HEK293 (cell line): Measurements from ENCODE around the gene ZNF646.

Source experiments
- GLI2 ChIP-seq: fragments of 450-650 bp; formaldehyde crosslinking; IDR thresholded peaks from 2 replicates; pipeline ENCODE4; 2017; ENCODE audit warnings: missing biosample characterization, missing genetic modification characterization, low read depth, borderline replicate concordance
- HOXD13 ChIP-seq: sonication (generic); formaldehyde crosslinking; IDR thresholded peaks from 2 replicates; pipeline ENCODE4 v1.8.0; 2022; ENCODE audit warnings: missing genetic modification reagents, borderline replicate concordance
- KLF16 ChIP-seq: fragments of 450-650 bp; formaldehyde crosslinking; IDR thresholded peaks from 2 replicates; pipeline ENCODE4 v1.5.1; 2017; ENCODE audit warnings: missing biosample characterization, missing genetic modification characterization
- KLF17 ChIP-seq: fragments of 450-650 bp; formaldehyde crosslinking; IDR thresholded peaks from 2 replicates; pipeline ENCODE4 v1.5.1; 2016; ENCODE audit warnings: missing biosample characterization, missing genetic modification characterization
- KLF7 ChIP-seq: fragments of 450-650 bp; formaldehyde crosslinking; IDR thresholded peaks from 2 replicates; pipeline ENCODE4 v1.5.1; 2016; ENCODE audit warnings: missing biosample characterization, missing genetic modification characterization, borderline replicate concordance
- PRDM2 ChIP-seq: fragments of 450-650 bp; formaldehyde crosslinking; IDR thresholded peaks from 2 replicates; pipeline ENCODE4 v1.5.1; 2016; ENCODE audit warnings: missing biosample characterization, missing genetic modification characterization, borderline replicate concordance
- SP7 ChIP-seq: fragments of 450-650 bp; formaldehyde crosslinking; IDR thresholded peaks from 2 replicates; pipeline ENCODE4 v1.5.1; 2016; ENCODE audit warnings: missing biosample characterization, missing genetic modification characterization
- ZBTB10 ChIP-seq: fragments of 450-650 bp; formaldehyde crosslinking; IDR thresholded peaks from 2 replicates; pipeline ENCODE4 v1.5.1; 2016; ENCODE audit warnings: missing biosample characterization, missing genetic modification characterization
- ZBTB20 ChIP-seq: fragments of 450-650 bp; formaldehyde crosslinking; IDR thresholded peaks from 2 replicates; pipeline ENCODE4 v1.5.1; 2016; ENCODE audit warnings: missing biosample characterization, missing genetic modification characterization
- ZBTB48 ChIP-seq: fragments of 450-650 bp; formaldehyde crosslinking; IDR thresholded peaks from 2 replicates; pipeline ENCODE4 v1.5.1; 2016; ENCODE audit warnings: missing biosample characterization, missing genetic modification characterization
- ZBTB8A ChIP-seq: fragments of 450-650 bp; formaldehyde crosslinking; IDR thresholded peaks from 2 replicates; pipeline ENCODE4 v1.5.1; 2016; ENCODE audit warnings: missing biosample characterization, missing genetic modification characterization
- ZNF133 ChIP-seq: fragments of 450-650 bp; formaldehyde crosslinking; IDR thresholded peaks from 2 replicates; pipeline ENCODE4 v1.5.1; 2016; ENCODE audit warnings: missing biosample characterization, missing genetic modification characterization
- ZNF148 ChIP-seq: fragments of 450-650 bp; formaldehyde crosslinking; IDR thresholded peaks from 2 replicates; pipeline ENCODE4 v1.5.0; 2017; ENCODE audit warnings: missing biosample characterization, missing genetic modification characterization, borderline replicate concordance
- ZNF175 ChIP-seq: fragments of 450-650 bp; formaldehyde crosslinking; IDR thresholded peaks from 2 replicates; pipeline ENCODE4 v1.5.1; 2016; ENCODE audit warnings: missing biosample characterization, missing genetic modification characterization
- ZNF221 ChIP-seq: fragments of 450-650 bp; formaldehyde crosslinking; IDR thresholded peaks from 2 replicates; pipeline ENCODE4 v1.5.1; 2017; ENCODE audit warnings: missing biosample characterization, missing genetic modification characterization, borderline replicate concordance
- ZNF266 ChIP-seq: fragments of 450-650 bp; formaldehyde crosslinking; IDR thresholded peaks from 2 replicates; pipeline ENCODE4 v1.5.1; 2016; ENCODE audit warnings: missing biosample characterization, missing genetic modification characterization, low read depth
- ZNF274 ChIP-seq, 2 experiments: fragments of 200-500 bp in 1 of 2; fragments of 450-650 bp in 1 of 2; sonication (Bioruptor generic) in 1 of 2; formaldehyde crosslinking in 1 of 2; IDR thresholded peaks; 2 replicates each; pipeline versions ENCODE4 v1.5.1 to v1.6.1; 2014 to 2016; ENCODE audit warnings: borderline replicate concordance in 1 of 2, inconsistent platforms in 1 of 2, low read length in 1 of 2, missing biosample characterization in 1 of 2, missing genetic modification characterization in 1 of 2
- ZNF362 ChIP-seq: fragments of 450-650 bp; formaldehyde crosslinking; IDR thresholded peaks from 2 replicates; pipeline ENCODE4 v1.5.1; 2016; ENCODE audit warnings: missing biosample characterization, missing genetic modification characterization
- ZNF366 ChIP-seq: fragments of 450-650 bp; formaldehyde crosslinking; conservative IDR thresholded peaks from 2 replicates; pipeline ENCODE4 v1.5.1; 2016; ENCODE audit warnings: missing biosample characterization, missing genetic modification characterization
- ZNF473 ChIP-seq: fragments of 450-650 bp; formaldehyde crosslinking; IDR thresholded peaks from 2 replicates; pipeline ENCODE4 v1.5.1; 2017; ENCODE audit warnings: missing biosample characterization, missing genetic modification characterization
- ZNF501 ChIP-seq: fragments of 450-650 bp; formaldehyde crosslinking; IDR thresholded peaks from 2 replicates; pipeline ENCODE4 v1.5.1; 2016; ENCODE audit warnings: missing biosample characterization, missing genetic modification characterization
- ZNF530 ChIP-seq: fragments of 450-650 bp; formaldehyde crosslinking; IDR thresholded peaks from 2 replicates; pipeline ENCODE4 v1.5.1; 2016; ENCODE audit warnings: low read depth, missing biosample characterization, missing genetic modification characterization
- ZNF707 ChIP-seq: fragments of 450-650 bp; formaldehyde crosslinking; IDR thresholded peaks from 2 replicates; pipeline ENCODE4 v1.5.1; 2016; ENCODE audit warnings: missing biosample characterization, missing genetic modification characterization
- ZNF747 ChIP-seq: fragments of 450-650 bp; formaldehyde crosslinking; IDR thresholded peaks from 2 replicates; pipeline ENCODE4 v1.5.1; 2016; ENCODE audit warnings: missing biosample characterization, missing genetic modification characterization
- ZNF76 ChIP-seq: fragments of 450-650 bp; formaldehyde crosslinking; IDR thresholded peaks from 2 replicates; pipeline ENCODE4; 2016; ENCODE audit warnings: low read depth, missing biosample characterization, missing genetic modification characterization, borderline replicate concordance
- ZSCAN16 ChIP-seq: fragments of 450-650 bp; formaldehyde crosslinking; IDR thresholded peaks from 2 replicates; pipeline ENCODE4 v1.5.1; 2016; ENCODE audit warnings: missing biosample characterization, missing genetic modification characterization

The ZNF646 gene

GRCh38 chr16:31094424-31095120 is 20.4 kb downstream of the ZNF646 start, which contains the start of gene VKORC1 (continued):
- TF ChIP-seq GLI2 = no peak
- no peak for TF ChIP-seq ZNF362
- 0 out of 2 replicates have a peak, but pooled peaks have one; percentile 73 for TF ChIP-seq PRDM2 (tag by site-specific recombination)
- TF ChIP-seq ZBTB10 (tag by site-specific recombination) = 0 out of 2 replicates have a peak, but pooled peaks have one; percentile 41
- TF ChIP-seq ZBTB20 (tag by site-specific recombination) = peak; percentile 99
- TF ChIP-seq ZNF221 = no peak
- TF ChIP-seq ZNF76 (tag by site-specific recombination) = peak; percentile 99
- TF ChIP-seq ZNF175 = no peak
- TF ChIP-seq ZNF747 (tag by site-specific recombination) = no peak
- TF ChIP-seq KLF7 (tag by site-specific recombination) = peak; percentile 76; the same call in 1 of the 2 replicates
- peak; percentile 70; the same call in 1 of the 2 replicates for TF ChIP-seq ZNF501 (tag by site-specific recombination)
- TF ChIP-seq ZNF530 (tag by site-specific recombination) = no peak
- peak; percentile 99 for TF ChIP-seq ZBTB8A
- peak; percentile 71 for TF ChIP-seq KLF17 (tag by site-specific recombination)
- no peak for TF ChIP-seq ZNF473 (tag by site-specific recombination)
- peak; percentile 68; the same call in 1 of the 2 replicates for TF ChIP-seq SP7 (tag by site-specific recombination)
- TF ChIP-seq KLF16 (tag by site-specific recombination) = no peak; the same call in none of the 2 replicates
- TF ChIP-seq ZNF707 (tag by site-specific recombination) = no peak
- peak; percentile 92 for TF ChIP-seq ZBTB48
- TF ChIP-seq ZNF133 (tag by site-specific recombination) = no peak
- 0 out of 2 replicates have a peak, but pooled peaks have one; percentile 3 for TF ChIP-seq ZSCAN16 (tag by site-specific recombination)
- no peak for TF ChIP-seq ZNF148
- peak; percentile 38; the same call in 1 of the 2 replicates for TF ChIP-seq ZNF366 (tag by site-specific recombination)
- TF ChIP-seq HOXD13 (CRISPR knock-in tag) = no peak
- TF ChIP-seq ZNF266 (tag by site-specific recombination) = no peak
- TF ChIP-seq ZNF274 (IDR thresholded peaks at IDR 0.05; ENCODE audit: low read length) = no peak
- TF ChIP-seq ZNF274 (tag by site-specific recombination; IDR thresholded peaks at IDR 0.05; ENCODE audit: borderline replicate concordance) = no peak
